Heart left ventricle (tissue), 16 donors: ENCODE measurements around the gene ZNF324B. TPM values are rescaled to one million over a fixed set of nuclear protein-coding genes. Genes with fewer than 3 reads are reported as not detected.

Experiments
- ATAC-seq, 4 donors: fragments of 200-7000 bp; cut with Tn5 transposase; one replicate each; pipeline ENCODE4 v1.9.1; 2020 to 2022; ENCODE audit warnings: moderate library complexity in 4 of 4, mild to moderate bottlenecking in 3 of 4, moderate number of reproducible peaks in 1 of 4
- DNase-seq, 5 donors: peaks; one replicate each; pipeline ENCODE4 v3.0.0-alpha.2; 2020
- H3K27ac ChIP-seq, 12 donors: fragments of 200-600 bp; sonication (generic) in 4 of 12; one replicate each; pipeline versions ENCODE4 v1.5.0 to v1.8.0; 2016 to 2022; ENCODE audit warnings: mild to moderate bottlenecking in 2 of 12
- H3K27me3 ChIP-seq, 9 donors: fragments of 200-600 bp; sonication (generic) in 2 of 9; one replicate each; pipeline versions ENCODE4 v1.5.1 to v1.8.0; 2016 to 2022; ENCODE audit warnings: mild to moderate bottlenecking in 3 of 9
- H3K36me3 ChIP-seq, 9 donors: fragments of 200-600 bp; sonication (generic) in 2 of 9; one replicate each; pipeline versions ENCODE4 v1.5.0 to v1.8.0; 2018 to 2022; ENCODE audit warnings: mild to moderate bottlenecking in 2 of 9
- H3K4me1 ChIP-seq, 12 donors: fragments of 200-600 bp; sonication (generic) in 4 of 12; one replicate each; pipeline versions ENCODE4 v1.5.0 to v1.8.0; 2016 to 2022; ENCODE audit warnings: mild to moderate bottlenecking in 3 of 12
- H3K4me3 ChIP-seq, 12 donors: fragments of 200-600 bp; sonication (generic) in 4 of 12; one replicate each; pipeline versions ENCODE4 v1.5.0 to v1.8.0; 2017 to 2022; ENCODE audit warnings: mild to moderate bottlenecking in 9 of 12, moderate library complexity in 4 of 12
- H3K9me3 ChIP-seq, 12 donors: fragments of 200-600 bp; sonication (generic) in 4 of 12; one replicate each; pipeline versions ENCODE4 v1.5.0 to v1.8.0; 2016 to 2022; ENCODE audit warnings: mild to moderate bottlenecking in 1 of 12
- CTCF ChIP-seq, 12 donors: fragments of 200-600 bp; sonication (generic) in 4 of 12; IDR thresholded peaks; one replicate each; pipeline versions ENCODE4 v1.5.0 to v1.8.0; 2018 to 2022; ENCODE audit warnings: antibody characterized with exemption in 12 of 12, mild to moderate bottlenecking in 5 of 12
- POLR2A ChIP-seq, 2 donors: fragments of 450-650 bp; IDR thresholded peaks; one replicate each; pipeline ENCODE4 v1.6.1; 2017; ENCODE audit warnings: antibody characterized with exemption in 2 of 2, mild to moderate bottlenecking in 2 of 2, moderate library complexity in 2 of 2
- WGBS, 4 donors: extraction: QIAGEN DNeasy Blood & Tissue Kit in 2 of 4; methylation state at CpG; one replicate each; pipeline versions ENCODE4 v1.1.5 to v1.1.7; 2013 to 2018; 5-methylcytosine and 5-hydroxymethylcytosine counted together
- intact Hi-C, 10 donors: fragments of 100-400 bp; cut with DNase I; formaldehyde crosslinking; loops; one replicate each; pipeline versions ENCODE4 v1.11.1 to v1.14.2; 2022
- polyA plus RNA-seq, 2 donors: library from polyadenylated mRNA; stranded (reverse); fragments of 200-250 nt; gene quantifications; one replicate each; pipeline ENCODE4 v1.2.3, GENCODE V29; 2013
- total RNA-seq, 9 donors: library from RNA; depleted of rRNA in 2 of 9; stranded (reverse); fragments of >200 nt in 2 of 9; fragmentation: NEBNext Ultra II Directional in 3 of 9; extraction: Animal tissue kit (Norgen Biotek cat#: 25700) in 3 of 9; gene quantifications; one replicate each; pipeline versions ENCODE4 v1.1.0 to v1.2.4, GENCODE V29; 2016 to 2023
- donor health status: ischemic (EF 13 %, LVEDD 7.1; RV severe dilation, severe dysfunction).
- donor health status: healthy with polysubstance abuse.
- donor health status: DM: no; HTN: yes; CAD: no.
- donor health status: DM: no; HTN: no; CAD: no.
- donor health status: ischemic (EF 25% LVEDD 6.9; RV normal size, moderate dysfunction).
- donor health status: ischemic (EF 25% LVEDD 5.7; RV mildly dilated, moderate dysfunction).
- donor health status: healthy.
- donor health status: DM: yes; HTN: yes; CAD: no.
- donor health status: ischemic (EF 35%, LVEDD 5.7; RV mildly dilated, moderate dysfunction).
- donor health status: nonischemic (EF 11% LVEDD 7.7; RV severe dilation, severe dysfunction).
- donor health status: DM: yes; HTN: yes; CAD: no.
- donor health status: PGD.
- donor health status: ischemic (EF 29% LVEDD 5.4; RV normal size, mild dysfunction).
- donor health status: nonischemic (EF 23%, LVEDD 6.1; RV moderate dilation, normal function).

The ZNF324B gene
- total and polyA plus RNA-seq, 11 donors: 1.4 to 5.1 (median 3.9) TPM

GRCh38 chr19:58475714-58476497, 24.5 kb downstream of the ZNF324B start, which contains the start of gene ZNF446:
Gene ZNF446, plus strand, starts transcription at chr19:58476352. Its CDS starts 867 bp downstream, at chr19:58477219.
- peaks cover 0 to 43% (median 33%) of the 10 kb centered on the region in 9 donors for H3K36me3 ChIP-seq
- TF ChIP-seq POLR2A (IDR thresholded peaks at IDR 0.05) (peak in 1 of 2 donors; percentile 59), CTCF (IDR thresholded peaks at IDR 0.05) (peak in 2 of 12 donors; percentile 6 to 15)
- peaks cover 0 to 25% (median 14%) of the 10 kb centered on the region in 12 donors for H3K4me1 ChIP-seq
- no peaks in the 10 kb centered on the region for H3K27me3 ChIP-seq
- peak within 1 kb of the TSS; percentile 36 to 87 (median 72) for H3K4me3 ChIP-seq
- 0 to 1% (median 0%) methylated on average over 33 to 64 of the region's 64 CpGs for WGBS, 4 donors
- H3K27ac ChIP-seq: peak within 1 kb of the TSS; percentile 65 to 93 (median 90)
- peak; percentile 93 to 95 (median 94) for ATAC-seq
- intact Hi-C loops: loop anchor here in 2 of 10 donors (1.0 kb wide), 1 partner anchor 23 kb away; no protein-coding TSS in a partner anchor
- no peaks in the 10 kb centered on the region for H3K9me3 ChIP-seq
- peak; percentile 96 to 98 (median 97) for DNase-seq

DNA sequence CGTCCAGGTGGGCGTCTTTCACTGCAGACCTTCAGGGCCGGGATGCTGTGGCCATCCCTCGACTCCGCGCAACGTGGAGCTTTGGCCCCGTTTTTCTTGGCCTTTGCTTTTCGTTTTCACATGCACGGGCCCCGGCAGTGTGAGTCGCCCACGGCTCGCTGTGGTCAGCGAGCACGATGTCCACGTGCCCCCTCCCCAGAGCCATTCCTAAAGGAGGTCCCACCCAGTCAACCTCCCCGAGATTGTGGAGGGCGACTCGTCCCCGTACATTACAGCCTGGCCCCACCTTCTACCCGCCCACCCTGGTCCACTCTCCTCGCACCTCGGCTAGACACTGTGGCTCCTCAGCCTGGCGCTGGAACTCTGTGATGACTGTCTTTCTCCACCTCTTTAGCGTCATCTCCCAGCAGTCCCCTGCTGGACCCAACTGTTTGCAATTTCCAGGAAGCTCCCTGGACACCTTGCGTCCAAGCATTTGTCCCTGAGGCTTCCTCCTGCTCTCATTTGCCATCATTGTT, 25.1 kb downstream of the ZNF324B start:
- intact Hi-C loops: loop anchor here in 2 of 10 donors (1.0 kb wide), 1 partner anchor 23 kb away; no protein-coding TSS in a partner anchor
- DNase-seq: peak in 2 of 5 donors; percentile 43 to 64
- H3K36me3 ChIP-seq: peaks cover 0 to 46% (median 31%) of the 10 kb centered on the region in 9 donors
- ATAC-seq: peak in 2 of 4 donors; percentile 5 to 12
- H3K27ac ChIP-seq: peak overlapping the region; percentile 65 to 93 (median 90)
- peak overlapping the region; percentile 36 to 87 (median 72) for H3K4me3 ChIP-seq
- H3K27me3 ChIP-seq: no peaks in the 10 kb centered on the region
- H3K9me3 ChIP-seq: no peaks in the 10 kb centered on the region
- TF ChIP-seq POLR2A (IDR thresholded peaks at IDR 0.05) (no peak), CTCF (IDR thresholded peaks at IDR 0.05) (no peak)
- 2 to 3% (median 2%) methylated on average over 26 to 27 of the region's 27 CpGs for whole genome bisulfite sequencing, 4 donors
- H3K4me1 ChIP-seq: peaks cover 0 to 25% (median 14%) of the 10 kb centered on the region in 12 donors

DNA sequence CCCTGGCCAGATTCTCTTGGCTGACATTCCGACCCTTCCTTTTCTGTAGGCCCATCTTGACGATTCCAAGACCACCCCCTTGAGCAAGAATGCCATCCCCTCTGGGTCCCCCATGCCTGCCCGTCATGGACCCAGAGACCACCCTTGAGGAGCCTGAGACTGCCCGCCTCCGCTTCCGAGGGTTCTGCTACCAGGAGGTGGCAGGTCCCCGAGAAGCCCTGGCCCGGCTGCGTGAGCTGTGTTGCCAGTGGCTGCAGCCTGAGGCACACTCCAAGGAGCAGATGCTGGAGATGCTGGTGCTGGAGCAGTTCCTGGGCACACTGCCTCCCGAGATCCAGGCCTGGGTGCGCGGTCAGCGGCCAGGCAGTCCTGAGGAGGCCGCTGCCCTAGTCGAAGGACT, 25.7 kb downstream of the ZNF324B start:
- H3K9me3 ChIP-seq: no peaks in the 10 kb centered on the region
- H3K4me3 ChIP-seq: peak overlapping the region in 5 of 12 donors; percentile 72 to 87 (median 82)
- peaks cover 0 to 40% (median 25%) of the 10 kb centered on the region in 9 donors for H3K36me3 ChIP-seq
- TF ChIP-seq POLR2A (IDR thresholded peaks at IDR 0.05) (no peak), CTCF (IDR thresholded peaks at IDR 0.05) (no peak)
- H3K27me3 ChIP-seq: no peaks in the 10 kb centered on the region
- DNase-seq: peak in 1 of 5 donors; percentile 42
- intact Hi-C loops: no loop called here
- H3K27ac ChIP-seq: peak overlapping the region in 9 of 12 donors; percentile 85 to 93 (median 90)
- no peak for ATAC-seq
- WGBS, 4 donors: 80 to 87% (median 86%) methylated on average over 9 to 15 of the region's 15 CpGs
- H3K4me1 ChIP-seq: peaks cover 0 to 25% (median 14%) of the 10 kb centered on the region in 12 donors

DNA sequence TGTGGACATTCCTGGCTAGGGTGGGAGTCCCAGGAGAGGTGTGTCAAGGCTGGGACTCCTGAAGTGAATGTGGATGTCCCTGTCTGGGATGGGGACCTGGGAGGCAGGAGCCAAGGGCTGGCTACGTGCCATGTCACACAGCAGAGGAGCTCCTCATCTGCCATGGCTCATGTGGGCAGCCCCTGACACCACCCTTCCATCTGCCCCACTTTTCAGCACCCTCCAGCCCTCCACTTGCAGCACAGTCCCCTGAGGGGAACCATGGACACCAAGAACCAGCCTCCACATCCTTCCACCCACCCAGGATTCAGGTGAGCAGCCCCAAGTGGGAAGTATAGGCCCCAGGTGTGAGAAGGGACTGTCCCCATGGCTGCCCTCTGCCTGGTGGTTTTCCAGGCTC, 26.4 kb downstream of the ZNF324B start:
- intact Hi-C loops: no loop called here
- Histone ChIP-seq H3K36me3 (peaks cover 0 to 33% (median 18%) of the 10 kb centered on the region in 9 donors), H3K4me1 (peaks cover 0 to 25% (median 14%) of the 10 kb centered on the region in 12 donors), H3K27ac (peak overlapping the region in 1 of 12 donors; percentile 86), H3K9me3 (no peaks in the 10 kb centered on the region), H3K27me3 (no peaks in the 10 kb centered on the region), H3K4me3 (no peak overlapping the region)
- 75 to 96% (median 88%) methylated on average over 1 of the region's 1 CpG for WGBS, 4 donors
- ATAC-seq (no peak), DNase-seq (no peak)
- no peak for TF ChIP-seq POLR2A (IDR thresholded peaks at IDR 0.05)
- no peak for TF ChIP-seq CTCF (IDR thresholded peaks at IDR 0.05)
